AG04450 (cell line): ENCODE measurements around the gene SND1. TPM values are rescaled to one million over a fixed set of nuclear protein-coding genes. Genes with fewer than 3 reads are reported as not detected.
"Not testable (repeated sequence)": the region's sequence is repeated elsewhere in the genome, so short reads cannot be mapped to it uniquely, and the experiment has no call there.

ENCODE experiments used
- CTCF ChIA-PET: fragments of 300-600, 350-600 bp; formaldehyde crosslinking; extraction: SDS; loops from one replicate; lab custom pipeline; 2022; ENCODE audit warnings: antibody characterized with exemption, inconsistent platforms; lab: Charles Lee
- POLR2A ChIA-PET: fragments of 350-600 bp; formaldehyde crosslinking; extraction: SDS; loops from one replicate; lab custom pipeline; 2021; ENCODE audit warnings: antibody characterized with exemption, inconsistent platforms; lab: Yijun Ruan, JAX
- DNase-seq: peaks from one replicate; pipeline ENCODE4 v3.0.0-alpha.2; 2011; ENCODE audit warnings: low read depth, low spot score
- H3K27ac ChIP-seq: one replicate; pipeline ENCODE4 v1.5.1; 2012; ENCODE audit warnings: low read depth, low read length, control low read depth
- H3K27me3 ChIP-seq: one replicate; pipeline ENCODE4 v1.6.0; 2012; ENCODE audit warnings: low read length; ENCODE audit not compliant: control insufficient read depth, insufficient read depth
- H3K4me3 ChIP-seq: 2 replicates; pipeline ENCODE4 v1.5.1; 2011; ENCODE audit warnings: mild to moderate bottlenecking, low read depth, low read length, control low read depth
- H3K9me3 ChIP-seq: 2 replicates; pipeline ENCODE4 v1.5.1; 2012; ENCODE audit warnings: low read length; ENCODE audit not compliant: control insufficient read depth, insufficient read depth
- polyA plus RNA-seq: library from polyadenylated mRNA; depleted of rRNA; stranded (reverse); fragments of >200 nt; gene quantifications from 2 replicates; pipeline ENCODE4 v1.2.3, GENCODE V29; 2011
- TF ChIP-seq, protein P1 (sequence below): IDR thresholded peaks from 2 replicates; pipeline ENCODE4 v1.5.1; 2011; ENCODE audit warnings: low read depth, low read length, control low read depth, inconsistent platforms

SND1 gene
- polyA plus RNA-seq, 1 experiment, result 247 TPM

GRCh38 chr7:127831318-127832219, 179.6 kb downstream of the SND1 start:
- ChIA-PET CTCF (no interaction called here), POLR2A (no interaction called here)
- no peaks in the 10 kb centered on the region for H3K9me3 ChIP-seq
- no peak overlapping the region for H3K27ac ChIP-seq
- H3K27me3 ChIP-seq, result no peaks in the 10 kb centered on the region
- no peak overlapping the region for H3K4me3 ChIP-seq
- no peak for DNase-seq
- TF ChIP-seq, protein P1, sequence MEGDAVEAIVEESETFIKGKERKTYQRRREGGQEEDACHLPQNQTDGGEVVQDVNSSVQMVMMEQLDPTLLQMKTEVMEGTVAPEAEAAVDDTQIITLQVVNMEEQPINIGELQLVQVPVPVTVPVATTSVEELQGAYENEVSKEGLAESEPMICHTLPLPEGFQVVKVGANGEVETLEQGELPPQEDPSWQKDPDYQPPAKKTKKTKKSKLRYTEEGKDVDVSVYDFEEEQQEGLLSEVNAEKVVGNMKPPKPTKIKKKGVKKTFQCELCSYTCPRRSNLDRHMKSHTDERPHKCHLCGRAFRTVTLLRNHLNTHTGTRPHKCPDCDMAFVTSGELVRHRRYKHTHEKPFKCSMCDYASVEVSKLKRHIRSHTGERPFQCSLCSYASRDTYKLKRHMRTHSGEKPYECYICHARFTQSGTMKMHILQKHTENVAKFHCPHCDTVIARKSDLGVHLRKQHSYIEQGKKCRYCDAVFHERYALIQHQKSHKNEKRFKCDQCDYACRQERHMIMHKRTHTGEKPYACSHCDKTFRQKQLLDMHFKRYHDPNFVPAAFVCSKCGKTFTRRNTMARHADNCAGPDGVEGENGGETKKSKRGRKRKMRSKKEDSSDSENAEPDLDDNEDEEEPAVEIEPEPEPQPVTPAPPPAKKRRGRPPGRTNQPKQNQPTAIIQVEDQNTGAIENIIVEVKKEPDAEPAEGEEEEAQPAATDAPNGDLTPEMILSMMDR, result no peak

- peaks cover 2% of the 10 kb centered on the region; the same call in 1 of the 2 replicates for H3K9me3 ChIP-seq
- TF ChIP-seq, protein P1, result no peak
- H3K4me3 ChIP-seq, result no peak overlapping the region
- no peak for DNase-seq
- CTCF ChIA-PET, result no interaction called here
- POLR2A ChIA-PET, result no interaction called here
- H3K27me3 ChIP-seq, result no peaks in the 10 kb centered on the region
- H3K27ac ChIP-seq, result no peak overlapping the region
Observed at GRCh38 chr7:127832592-127832991, 180.6 kb downstream of the SND1 start.

DNA sequence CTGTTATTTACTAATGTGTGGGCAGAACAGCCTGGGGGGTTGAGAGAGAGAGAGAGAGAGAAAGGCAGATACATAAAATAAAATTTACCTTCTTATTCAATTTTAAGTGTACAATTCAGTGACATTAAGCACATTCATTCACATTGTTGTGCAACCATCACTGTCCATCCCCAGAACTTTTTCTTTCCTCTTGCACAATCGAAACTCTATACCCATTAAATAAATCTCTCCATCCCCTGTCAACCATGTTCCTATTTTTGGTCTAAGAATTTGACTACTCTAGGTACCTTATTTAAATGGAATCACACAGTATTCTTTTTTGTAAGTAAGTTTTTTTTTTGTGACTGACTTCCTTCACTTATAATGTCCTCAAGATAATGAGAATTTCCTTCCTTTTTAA, 181.6 kb downstream of the SND1 start:
- POLR2A ChIA-PET, result no interaction called here
- no peak for DNase-seq

DNA sequence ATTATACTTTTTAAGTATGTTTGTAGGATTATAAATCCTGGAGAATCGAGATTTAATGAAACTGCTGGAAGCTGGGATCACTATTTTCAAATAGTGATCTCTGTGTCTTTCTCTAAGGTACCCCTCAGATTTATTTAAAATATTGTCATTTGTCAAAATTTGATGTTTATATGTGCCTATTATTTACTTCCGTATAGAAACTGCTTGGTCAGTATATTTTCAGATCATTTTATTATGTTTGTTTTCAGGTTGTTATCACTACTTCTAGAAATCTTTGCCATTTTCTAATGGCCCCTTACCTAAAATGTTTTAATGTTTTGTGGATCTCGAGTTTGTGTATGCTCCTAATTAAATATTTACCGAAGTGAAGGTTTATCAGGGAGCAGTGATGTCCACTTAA, 183.7 kb downstream of the SND1 start:
- ChIA-PET CTCF (no interaction called here), POLR2A (no interaction called here)
- H3K27me3 ChIP-seq, result no peaks in the 10 kb centered on the region
- no peak overlapping the region for H3K27ac ChIP-seq
- TF ChIP-seq, protein P1, result no peak
- DNase-seq, result no peak
- H3K4me3 ChIP-seq, result no peak overlapping the region
- peaks cover 6% of the 10 kb centered on the region; the same call in 1 of the 2 replicates for H3K9me3 ChIP-seq

More for the DNA sequence above, 181.6 kb downstream of the SND1 start:
- TF ChIP-seq, protein P1, result no peak
- Histone ChIP-seq H3K9me3 (peaks cover 6% of the 10 kb centered on the region; the same call in 1 of the 2 replicates), H3K4me3 (no peak overlapping the region), H3K27ac (no peak overlapping the region), H3K27me3 (no peaks in the 10 kb centered on the region)
- CTCF ChIA-PET, result interaction anchor here (0.6 kb wide), 1 partner anchor 36 kb away, joined by 3 read pairs; no protein-coding TSS in a partner anchor

DNA sequence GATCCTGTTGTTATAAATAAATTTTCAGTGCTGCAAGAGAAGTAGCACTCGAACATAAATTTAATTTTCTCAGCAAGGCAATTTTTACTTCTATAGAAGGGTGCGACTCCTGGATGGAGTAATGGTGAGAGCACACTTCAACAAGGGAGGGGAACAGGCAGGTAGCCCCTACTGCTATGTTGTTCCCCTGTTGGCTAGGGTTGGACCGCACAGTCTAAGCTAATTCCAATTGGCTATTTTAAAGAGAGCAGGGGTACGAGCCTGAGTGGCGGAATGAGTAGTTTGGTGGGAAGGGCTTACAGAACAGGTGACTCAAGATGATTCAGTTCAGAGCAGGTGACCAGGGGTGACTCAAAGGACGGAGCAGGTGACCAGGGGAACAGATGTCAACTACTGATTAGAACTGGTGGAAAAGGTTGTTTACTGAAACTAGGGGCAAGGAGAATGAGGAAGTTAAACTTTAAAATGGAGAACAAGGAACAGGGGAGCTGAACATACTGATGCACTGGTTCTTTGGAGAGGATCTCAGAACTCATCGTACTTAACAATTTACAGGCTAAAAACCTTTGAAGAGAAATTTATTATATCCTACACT, 185.9 kb downstream of the SND1 start:
- CTCF ChIA-PET, result interaction anchor here (0.6 kb wide), 1 partner anchor 177 kb away, joined by 3 read pairs; no protein-coding TSS in a partner anchor
- DNase-seq, H3K4me3 ChIP-seq, H3K27ac ChIP-seq, H3K27me3 ChIP-seq, POLR2A ChIA-PET, H3K9me3 ChIP-seq: not testable (repeated sequence)
